Endothelial cell of hepatic sinusoid (primary cell): ENCODE results near the gene PABPC1L2B.
"Not testable (repeated sequence)": the region's sequence is repeated elsewhere in the genome, so short reads cannot be mapped to it uniquely, and the experiment has no call there.

Experiments
- in situ Hi-C: cut with HindIII; loops from 2 replicates; pipeline ENCODE4 v1.10.0; 2017; ENCODE audit warnings: low sequenced_read_pairs

The PABPC1L2B gene

DNA sequence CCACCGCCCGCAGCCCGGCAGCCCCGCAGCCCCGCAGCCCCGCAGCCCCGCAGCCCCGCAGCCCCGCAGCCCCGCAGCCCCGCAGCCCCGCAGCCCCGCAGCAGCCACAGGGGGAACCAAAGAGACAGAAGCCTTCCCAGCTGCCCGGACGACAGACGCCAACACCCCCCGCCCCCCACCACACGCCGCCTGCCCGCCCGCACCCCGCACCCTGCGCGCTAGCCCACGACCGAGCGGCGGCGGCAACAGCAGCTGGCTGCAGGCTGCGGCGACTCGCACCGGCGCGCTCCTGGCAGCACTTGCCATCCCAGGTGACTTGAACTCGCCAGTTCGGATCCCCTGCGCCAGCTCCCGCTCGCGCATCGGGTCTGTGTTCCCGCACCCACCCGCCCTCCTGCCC is at the start of gene PABPC1L2B:
PABPC1L2B (plus strand) TSS at position 207 of the 400 bp plus-strand sequence. CDS start 704 bp downstream, outside the sequence.
- in situ Hi-C loops, result not testable (repeated sequence)

DNA sequence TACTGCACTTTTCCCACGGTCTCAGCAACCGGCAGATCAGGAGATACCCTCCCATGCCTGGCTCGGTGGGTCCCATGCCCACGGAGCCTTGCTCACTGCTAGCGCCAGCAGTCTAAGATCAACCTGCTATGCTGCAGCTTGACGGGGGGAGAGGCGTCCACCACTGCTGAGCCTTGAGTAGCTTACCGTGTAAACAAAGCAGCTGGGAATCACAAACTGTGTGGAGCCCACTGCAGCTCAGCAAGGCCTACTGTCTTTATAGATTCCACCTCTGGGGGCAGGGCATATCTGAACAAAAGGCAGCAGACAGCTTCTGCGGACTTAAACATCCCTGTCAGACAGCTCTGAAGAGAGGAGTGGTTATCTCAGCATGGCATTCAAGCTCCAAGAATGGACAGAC is 42.8 kb upstream of the PABPC1L2B start:
- in situ Hi-C loops, result not testable (repeated sequence)

DNA sequence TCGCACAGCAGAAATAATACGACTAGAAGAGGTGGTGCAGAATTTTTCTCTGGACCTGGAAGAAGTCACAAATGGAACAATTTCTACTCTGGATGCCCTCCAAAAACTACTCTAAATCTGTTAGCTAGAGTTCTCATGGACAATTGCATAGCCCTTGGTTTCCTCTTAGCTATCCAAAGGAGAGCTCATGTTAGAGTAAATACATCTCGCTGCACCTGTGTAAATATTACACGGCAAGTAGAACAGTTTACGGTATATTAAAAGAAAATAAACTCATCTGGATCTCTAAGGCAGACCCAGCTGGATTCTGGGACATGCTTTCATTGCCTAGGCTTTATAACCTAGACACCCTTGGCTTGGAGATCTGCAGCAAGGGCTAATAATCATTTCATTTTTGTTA is 30.9 kb upstream of the PABPC1L2B start:
- in situ Hi-C loops, result not testable (repeated sequence)

GRCh38 chrX:72974885-72975284 is 27.9 kb upstream of the PABPC1L2B start:
- in situ Hi-C loops, result not testable (repeated sequence)

DNA sequence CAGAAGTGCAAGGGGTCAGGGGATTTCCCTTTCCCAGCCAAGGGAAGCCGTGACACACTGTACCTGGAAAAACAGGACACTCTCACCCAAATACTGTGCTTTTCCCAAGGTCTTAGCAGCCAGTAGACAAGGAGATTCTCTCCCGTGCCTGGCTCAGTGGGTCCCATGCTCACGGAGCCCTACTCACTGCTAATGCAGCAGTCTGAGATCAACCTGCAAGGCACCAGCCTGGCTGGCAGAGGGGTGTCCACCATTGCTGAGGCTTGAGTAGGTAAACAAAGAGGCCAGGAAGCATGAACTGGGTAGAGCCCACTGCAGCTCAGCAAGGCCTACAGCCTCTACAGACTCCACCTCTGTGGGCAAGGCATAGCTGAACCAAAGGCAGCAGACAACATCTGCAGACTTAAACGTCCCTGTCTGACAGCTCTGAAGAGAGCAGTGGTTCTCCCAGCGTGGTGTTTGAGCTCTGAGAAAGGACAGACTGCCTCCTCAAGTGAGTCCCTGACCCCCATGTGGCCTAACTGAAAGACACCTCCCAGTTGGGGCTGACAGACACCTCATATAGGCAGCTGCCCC is 21.8 kb upstream of the PABPC1L2B start:
- in situ Hi-C loops, result not testable (repeated sequence)

- in situ Hi-C loops, result not testable (repeated sequence)
Measured at GRCh38 chrX:73004032-73004431, 1.3 kb downstream of the PABPC1L2B start.

DNA sequence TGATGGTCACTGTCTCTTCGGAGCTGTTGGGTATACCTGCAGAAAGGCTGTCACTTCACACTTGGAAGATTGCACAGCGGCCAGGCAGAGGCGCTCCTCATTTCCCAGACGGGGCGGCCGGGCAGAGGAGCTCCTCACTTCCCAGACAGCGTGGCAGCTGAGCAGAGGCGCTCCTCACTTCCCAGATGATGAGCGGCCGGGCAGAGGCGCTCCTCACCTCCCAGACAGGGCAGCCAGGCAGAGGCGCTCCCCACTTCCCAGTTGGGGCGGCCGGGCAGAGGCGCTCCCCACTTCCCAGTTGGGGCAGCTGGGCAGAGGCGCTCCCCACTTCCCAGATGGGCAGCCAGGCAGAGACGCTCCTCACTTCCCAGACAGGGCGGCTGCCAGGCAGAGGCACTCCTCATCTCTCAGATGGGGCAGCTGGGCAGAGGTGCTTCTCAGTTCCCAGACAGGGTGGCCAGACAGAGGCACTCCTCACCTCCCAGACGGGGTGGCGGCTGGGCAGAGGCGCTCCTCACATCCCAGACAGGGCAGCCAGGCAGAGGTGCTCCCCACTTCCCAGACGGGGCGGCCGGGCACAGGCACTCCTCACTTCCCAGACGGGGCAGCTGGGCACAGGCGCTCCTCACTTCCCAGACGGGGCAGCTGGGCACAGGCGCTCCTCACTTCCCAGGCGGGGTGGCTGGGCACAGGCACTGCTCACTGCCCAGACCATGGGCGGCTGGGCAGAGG is 18.8 kb downstream of the PABPC1L2B start:
- in situ Hi-C loops, result no loop called here

DNA sequence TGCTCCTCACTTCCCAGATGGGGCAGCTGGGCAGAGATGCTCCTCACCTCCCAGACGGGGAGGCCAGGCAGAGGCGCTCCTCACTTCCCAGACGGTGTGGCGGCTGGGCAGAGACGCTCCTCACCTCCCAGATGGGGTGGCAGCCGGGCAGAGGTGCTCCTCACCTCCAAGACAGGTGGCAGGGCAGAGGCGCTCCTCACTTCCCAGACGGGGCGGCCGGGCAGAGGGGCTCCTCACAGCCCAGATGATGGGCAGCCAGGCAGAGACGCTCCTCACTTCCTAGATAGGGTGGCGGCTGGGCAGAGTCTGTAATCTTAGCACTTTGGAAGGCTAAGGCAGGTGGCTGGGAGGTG is 19.3 kb downstream of the PABPC1L2B start:
- in situ Hi-C loops, result not testable (repeated sequence)

DNA sequence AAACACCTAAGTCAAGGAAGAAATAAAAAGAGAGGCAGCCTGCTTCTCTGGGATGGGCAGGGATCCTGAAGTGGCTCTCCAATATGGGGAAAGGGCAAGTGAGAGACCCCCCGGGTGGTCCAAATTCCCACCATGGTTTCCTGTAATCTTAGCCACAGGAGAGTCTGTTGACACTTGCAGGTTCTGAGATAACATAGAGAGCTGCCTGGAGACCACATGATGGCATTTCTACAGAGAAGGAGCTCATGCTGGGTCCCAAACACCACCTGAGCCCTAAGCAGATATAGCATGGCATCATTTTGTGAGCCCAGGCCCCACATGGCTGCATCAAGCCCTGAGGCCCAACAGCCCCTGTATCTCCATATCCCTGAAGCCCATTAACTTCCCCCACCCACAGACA is 26.1 kb downstream of the PABPC1L2B start:
- in situ Hi-C loops, result no loop called here
